HEK293 (cell line): Measurements from ENCODE around the gene ZNF175.

Source experiments
- CTCF ChIA-PET: fragments of 350-600 bp; formaldehyde crosslinking; extraction: SDS; loops from one replicate; lab custom pipeline; 2021; ENCODE audit warnings: antibody characterized with exemption; lab: Yijun Ruan, JAX
- POLR2A ChIA-PET: fragments of 300-600 bp; formaldehyde crosslinking; extraction: SDS; loops from one replicate; lab custom pipeline; 2020; ENCODE audit warnings: antibody characterized with exemption, inconsistent platforms; lab: Yijun Ruan, JAX
- H3K27ac ChIP-seq: fragments of 200-500 bp; sonication (Bioruptor generic); 2 replicates; pipeline ENCODE4 v1.5.1; 2014; ENCODE audit warnings: low read depth, low read length, control low read depth, inconsistent platforms; ENCODE audit errors: extremely low read depth
- H3K36me3 ChIP-seq, 2 experiments: fragments of 200-500 bp in 1 of 2; sonication (Bioruptor generic) in 1 of 2; 1 replicate in 1 of 2; 2 replicates in 1 of 2; pipeline ENCODE4 v1.5.1; 2014 to 2017; ENCODE audit warnings: inconsistent platforms in 2 of 2, low read length in 2 of 2; ENCODE audit not compliant: control insufficient read depth in 2 of 2, insufficient read depth in 1 of 2
- H3K4me1 ChIP-seq: fragments of 200-500 bp; sonication (Bioruptor generic); 2 replicates; pipeline ENCODE4 v1.5.1; 2014; ENCODE audit warnings: mild to moderate bottlenecking, low read length, inconsistent platforms; ENCODE audit not compliant: control insufficient read depth, insufficient read depth
- H3K4me3 ChIP-seq: 2 replicates; pipeline ENCODE4 v1.5.1; 2011; ENCODE audit warnings: low read depth, mild to moderate bottlenecking, control low read depth, low read length, moderate library complexity
- H3K9me3 ChIP-seq: fragments of 200-500 bp; sonication (Bioruptor generic); 2 replicates; pipeline ENCODE4 v1.5.1; 2014; ENCODE audit warnings: low read depth, low read length, inconsistent platforms; ENCODE audit not compliant: control insufficient read depth, insufficient read depth
- HOXD13 ChIP-seq: sonication (generic); formaldehyde crosslinking; IDR thresholded peaks from 2 replicates; pipeline ENCODE4 v1.8.0; 2022; ENCODE audit warnings: missing genetic modification reagents, borderline replicate concordance
- OSR2 ChIP-seq: fragments of 450-650 bp; formaldehyde crosslinking; IDR thresholded peaks from 2 replicates; pipeline ENCODE4 v1.5.1; 2016; ENCODE audit warnings: missing biosample characterization, missing genetic modification characterization
- OVOL3 ChIP-seq: fragments of 450-650 bp; formaldehyde crosslinking; IDR thresholded peaks from 2 replicates; pipeline ENCODE4 v1.5.1; 2016; ENCODE audit warnings: missing biosample characterization, missing genetic modification characterization
- ZNF114 ChIP-seq: fragments of 450-650 bp; formaldehyde crosslinking; IDR thresholded peaks from 2 replicates; pipeline ENCODE4 v1.5.0; 2017; ENCODE audit warnings: missing biosample characterization, missing genetic modification characterization
- ZNF211 ChIP-seq: fragments of 450-650 bp; formaldehyde crosslinking; IDR thresholded peaks from 2 replicates; pipeline ENCODE4 v1.5.1; 2016; ENCODE audit warnings: low read depth, missing biosample characterization, missing genetic modification characterization
- ZNF292 ChIP-seq: fragments of 450-650 bp; formaldehyde crosslinking; IDR thresholded peaks from 2 replicates; pipeline ENCODE4 v1.5.1; 2016; ENCODE audit warnings: low read depth, missing biosample characterization, missing genetic modification characterization, borderline replicate concordance
- ZNF302 ChIP-seq: fragments of 450-650 bp; formaldehyde crosslinking; IDR thresholded peaks from 2 replicates; pipeline ENCODE4 v1.5.1; 2016; ENCODE audit warnings: missing biosample characterization, missing genetic modification characterization, low read depth
- ZNF335 ChIP-seq: fragments of 450-650 bp; formaldehyde crosslinking; conservative IDR thresholded peaks from 2 replicates; pipeline ENCODE4 v1.5.1; 2016; ENCODE audit warnings: missing biosample characterization, missing genetic modification characterization
- ZNF544 ChIP-seq: fragments of 450-650 bp; formaldehyde crosslinking; IDR thresholded peaks from 2 replicates; pipeline ENCODE4 v1.5.0; 2017; ENCODE audit warnings: missing biosample characterization, missing genetic modification characterization
- ZNF610 ChIP-seq: fragments of 450-650 bp; formaldehyde crosslinking; IDR thresholded peaks from 2 replicates; pipeline ENCODE4 v1.5.1; 2016; ENCODE audit warnings: missing biosample characterization, missing genetic modification characterization, borderline replicate concordance
- ZNF621 ChIP-seq: fragments of 450-650 bp; formaldehyde crosslinking; IDR thresholded peaks from 2 replicates; pipeline ENCODE4 v1.5.1; 2017; ENCODE audit warnings: missing biosample characterization, missing genetic modification characterization
- ZNF624 ChIP-seq: fragments of 450-650 bp; formaldehyde crosslinking; IDR thresholded peaks from 2 replicates; pipeline ENCODE4 v1.5.1; 2017; ENCODE audit warnings: missing biosample characterization, missing genetic modification characterization
- ZNF768 ChIP-seq: fragments of 450-650 bp; formaldehyde crosslinking; IDR thresholded peaks from 2 replicates; pipeline ENCODE4 v1.5.1; 2018; ENCODE audit warnings: missing biosample characterization, mild to moderate bottlenecking, missing genetic modification characterization
- ZNF791 ChIP-seq: fragments of 450-650 bp; formaldehyde crosslinking; IDR thresholded peaks from 2 replicates; pipeline ENCODE4 v1.5.1; 2016; ENCODE audit warnings: missing biosample characterization, missing genetic modification characterization
- TF ChIP-seq, protein P1 (sequence below): fragments of 450-650 bp; formaldehyde crosslinking; IDR thresholded peaks from 2 replicates; pipeline ENCODE4 v1.5.1; 2016; ENCODE audit warnings: missing biosample characterization, missing genetic modification characterization
- TF ChIP-seq, protein P2 (sequence below): sonication (generic); formaldehyde crosslinking; IDR thresholded peaks from 2 replicates; pipeline ENCODE4 v1.8.1; 2022; ENCODE audit warnings: mild to moderate bottlenecking, moderate library complexity, missing genetic modification reagents
- TF ChIP-seq, protein P3 (sequence below): fragments of 450-650 bp; formaldehyde crosslinking; IDR thresholded peaks from 2 replicates; pipeline ENCODE4 v1.5.1; 2016; ENCODE audit warnings: missing biosample characterization, missing genetic modification characterization
- TF ChIP-seq, protein P4 (sequence below): fragments of 450-650 bp; formaldehyde crosslinking; IDR thresholded peaks from 2 replicates; pipeline ENCODE4 v1.5.1; 2016; ENCODE audit warnings: missing biosample characterization, missing genetic modification characterization
- TF ChIP-seq, protein P5 (sequence below): fragments of 450-650 bp; formaldehyde crosslinking; IDR thresholded peaks from 2 replicates; pipeline ENCODE4 v1.5.1; 2016; ENCODE audit warnings: missing biosample characterization, missing genetic modification characterization
- TF ChIP-seq, protein P6 (sequence below): fragments of 450-650 bp; formaldehyde crosslinking; IDR thresholded peaks from 2 replicates; pipeline ENCODE4 v1.5.1; 2016; ENCODE audit warnings: missing biosample characterization, missing genetic modification characterization

The ZNF175 gene

DNA sequence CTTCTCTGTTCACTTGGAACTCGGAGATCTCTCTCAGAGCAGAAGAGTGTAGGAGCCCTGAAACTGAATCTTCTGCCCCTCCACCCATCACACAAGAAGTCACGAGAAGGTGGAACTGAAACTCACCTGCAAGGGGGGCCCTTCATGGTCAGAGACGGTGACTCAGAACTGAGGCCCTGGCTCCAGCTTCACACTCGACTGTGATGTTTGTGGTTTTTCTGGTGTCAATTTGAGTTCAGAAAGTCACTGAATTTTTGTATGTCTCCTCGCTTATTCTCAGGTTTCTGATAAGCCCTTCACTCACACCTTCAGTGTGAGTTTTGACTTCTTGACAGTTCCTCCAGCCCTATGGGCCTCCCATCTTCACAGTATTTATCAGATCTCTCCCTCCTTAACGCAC is 36.0 kb downstream of the ZNF175 start (continued):
- no peak for TF ChIP-seq ZNF791 (tag by site-specific recombination)
- TF ChIP-seq ZNF114 (tag by site-specific recombination): no peak
- no peak for TF ChIP-seq ZNF621
- TF ChIP-seq, protein P1, sequence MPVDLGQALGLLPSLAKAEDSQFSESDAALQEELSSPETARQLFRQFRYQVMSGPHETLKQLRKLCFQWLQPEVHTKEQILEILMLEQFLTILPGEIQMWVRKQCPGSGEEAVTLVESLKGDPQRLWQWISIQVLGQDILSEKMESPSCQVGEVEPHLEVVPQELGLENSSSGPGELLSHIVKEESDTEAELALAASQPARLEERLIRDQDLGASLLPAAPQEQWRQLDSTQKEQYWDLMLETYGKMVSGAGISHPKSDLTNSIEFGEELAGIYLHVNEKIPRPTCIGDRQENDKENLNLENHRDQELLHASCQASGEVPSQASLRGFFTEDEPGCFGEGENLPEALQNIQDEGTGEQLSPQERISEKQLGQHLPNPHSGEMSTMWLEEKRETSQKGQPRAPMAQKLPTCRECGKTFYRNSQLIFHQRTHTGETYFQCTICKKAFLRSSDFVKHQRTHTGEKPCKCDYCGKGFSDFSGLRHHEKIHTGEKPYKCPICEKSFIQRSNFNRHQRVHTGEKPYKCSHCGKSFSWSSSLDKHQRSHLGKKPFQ (tag by site-specific recombination): no peak
- TF ChIP-seq ZNF768 (tag by site-specific recombination): no peak
- TF ChIP-seq, all 188 proteins: peak for 0

DNA sequence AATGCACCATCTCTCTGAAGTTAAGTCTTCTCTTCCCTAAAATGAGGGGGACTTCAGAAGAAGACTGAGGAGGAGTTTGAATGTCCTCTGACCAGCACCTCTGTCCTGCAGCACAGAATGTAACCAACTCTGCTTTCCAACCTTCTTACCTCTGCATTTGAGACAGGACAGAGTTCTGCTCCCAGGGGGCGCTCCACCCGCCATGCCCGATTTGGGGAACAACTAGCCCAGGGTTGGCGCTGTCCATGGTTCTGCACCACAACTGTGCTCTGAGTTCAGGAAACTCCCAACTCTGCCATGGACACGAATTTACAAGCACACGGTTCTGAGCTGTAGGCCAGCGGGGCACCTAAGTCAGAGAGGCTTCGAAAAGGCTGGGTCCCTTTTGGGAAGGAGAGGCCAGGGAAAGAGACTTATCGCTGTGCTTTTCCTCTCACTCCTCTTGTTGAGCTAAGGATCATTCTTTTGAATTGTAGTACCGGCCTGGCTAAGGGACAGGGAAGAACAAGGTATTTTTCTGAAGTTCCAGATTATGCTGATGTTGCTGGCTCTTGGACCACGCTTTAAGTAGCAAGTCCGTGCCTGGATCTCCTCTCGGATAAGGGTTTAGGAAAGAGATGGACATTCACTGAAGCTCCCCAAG is 37.0 kb downstream of the ZNF175 start:
- TF ChIP-seq, protein P2, sequence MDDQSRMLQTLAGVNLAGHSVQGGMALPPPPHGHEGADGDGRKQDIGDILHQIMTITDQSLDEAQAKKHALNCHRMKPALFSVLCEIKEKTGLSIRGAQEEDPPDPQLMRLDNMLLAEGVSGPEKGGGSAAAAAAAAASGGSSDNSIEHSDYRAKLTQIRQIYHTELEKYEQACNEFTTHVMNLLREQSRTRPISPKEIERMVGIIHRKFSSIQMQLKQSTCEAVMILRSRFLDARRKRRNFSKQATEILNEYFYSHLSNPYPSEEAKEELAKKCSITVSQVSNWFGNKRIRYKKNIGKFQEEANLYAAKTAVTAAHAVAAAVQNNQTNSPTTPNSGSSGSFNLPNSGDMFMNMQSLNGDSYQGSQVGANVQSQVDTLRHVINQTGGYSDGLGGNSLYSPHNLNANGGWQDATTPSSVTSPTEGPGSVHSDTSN (CRISPR knock-in tag): peak; percentile 85
- TF ChIP-seq, protein P3, sequence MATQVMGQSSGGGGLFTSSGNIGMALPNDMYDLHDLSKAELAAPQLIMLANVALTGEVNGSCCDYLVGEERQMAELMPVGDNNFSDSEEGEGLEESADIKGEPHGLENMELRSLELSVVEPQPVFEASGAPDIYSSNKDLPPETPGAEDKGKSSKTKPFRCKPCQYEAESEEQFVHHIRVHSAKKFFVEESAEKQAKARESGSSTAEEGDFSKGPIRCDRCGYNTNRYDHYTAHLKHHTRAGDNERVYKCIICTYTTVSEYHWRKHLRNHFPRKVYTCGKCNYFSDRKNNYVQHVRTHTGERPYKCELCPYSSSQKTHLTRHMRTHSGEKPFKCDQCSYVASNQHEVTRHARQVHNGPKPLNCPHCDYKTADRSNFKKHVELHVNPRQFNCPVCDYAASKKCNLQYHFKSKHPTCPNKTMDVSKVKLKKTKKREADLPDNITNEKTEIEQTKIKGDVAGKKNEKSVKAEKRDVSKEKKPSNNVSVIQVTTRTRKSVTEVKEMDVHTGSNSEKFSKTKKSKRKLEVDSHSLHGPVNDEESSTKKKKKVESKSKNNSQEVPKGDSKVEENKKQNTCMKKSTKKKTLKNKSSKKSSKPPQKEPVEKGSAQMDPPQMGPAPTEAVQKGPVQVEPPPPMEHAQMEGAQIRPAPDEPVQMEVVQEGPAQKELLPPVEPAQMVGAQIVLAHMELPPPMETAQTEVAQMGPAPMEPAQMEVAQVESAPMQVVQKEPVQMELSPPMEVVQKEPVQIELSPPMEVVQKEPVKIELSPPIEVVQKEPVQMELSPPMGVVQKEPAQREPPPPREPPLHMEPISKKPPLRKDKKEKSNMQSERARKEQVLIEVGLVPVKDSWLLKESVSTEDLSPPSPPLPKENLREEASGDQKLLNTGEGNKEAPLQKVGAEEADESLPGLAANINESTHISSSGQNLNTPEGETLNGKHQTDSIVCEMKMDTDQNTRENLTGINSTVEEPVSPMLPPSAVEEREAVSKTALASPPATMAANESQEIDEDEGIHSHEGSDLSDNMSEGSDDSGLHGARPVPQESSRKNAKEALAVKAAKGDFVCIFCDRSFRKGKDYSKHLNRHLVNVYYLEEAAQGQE: peak; percentile 99
- TF ChIP-seq ZNF292 (tag by site-specific recombination) (no peak), ZNF610 (tag by site-specific recombination) (no peak), OSR2 (no peak), ZNF302 (tag by site-specific recombination) (no peak), HOXD13 (peak; percentile 73; the same call in 1 of the 2 replicates)
- TF ChIP-seq, protein P4, sequence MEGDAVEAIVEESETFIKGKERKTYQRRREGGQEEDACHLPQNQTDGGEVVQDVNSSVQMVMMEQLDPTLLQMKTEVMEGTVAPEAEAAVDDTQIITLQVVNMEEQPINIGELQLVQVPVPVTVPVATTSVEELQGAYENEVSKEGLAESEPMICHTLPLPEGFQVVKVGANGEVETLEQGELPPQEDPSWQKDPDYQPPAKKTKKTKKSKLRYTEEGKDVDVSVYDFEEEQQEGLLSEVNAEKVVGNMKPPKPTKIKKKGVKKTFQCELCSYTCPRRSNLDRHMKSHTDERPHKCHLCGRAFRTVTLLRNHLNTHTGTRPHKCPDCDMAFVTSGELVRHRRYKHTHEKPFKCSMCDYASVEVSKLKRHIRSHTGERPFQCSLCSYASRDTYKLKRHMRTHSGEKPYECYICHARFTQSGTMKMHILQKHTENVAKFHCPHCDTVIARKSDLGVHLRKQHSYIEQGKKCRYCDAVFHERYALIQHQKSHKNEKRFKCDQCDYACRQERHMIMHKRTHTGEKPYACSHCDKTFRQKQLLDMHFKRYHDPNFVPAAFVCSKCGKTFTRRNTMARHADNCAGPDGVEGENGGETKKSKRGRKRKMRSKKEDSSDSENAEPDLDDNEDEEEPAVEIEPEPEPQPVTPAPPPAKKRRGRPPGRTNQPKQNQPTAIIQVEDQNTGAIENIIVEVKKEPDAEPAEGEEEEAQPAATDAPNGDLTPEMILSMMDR (tag by site-specific recombination): peak; percentile 57
- Histone ChIP-seq H3K4me3 (no peak overlapping the region), H3K27ac (no peak overlapping the region), H3K9me3 (no peaks in the 10 kb centered on the region), H3K4me1 (no peaks in the 10 kb centered on the region), H3K36me3 (no peaks in the 10 kb centered on the region)
- ChIA-PET POLR2A (interaction anchor here (0.9 kb wide), 1 partner anchor 37 kb away, joined by 8 read pairs; the partner anchor contains the start of gene ZNF175), CTCF (interaction anchor here (0.6 to 4.0 kb wide), 25 partner anchors 8 to 272 kb away, joined by 3 to 25 read pairs (median 4); no protein-coding TSS in a partner anchor)

DNA sequence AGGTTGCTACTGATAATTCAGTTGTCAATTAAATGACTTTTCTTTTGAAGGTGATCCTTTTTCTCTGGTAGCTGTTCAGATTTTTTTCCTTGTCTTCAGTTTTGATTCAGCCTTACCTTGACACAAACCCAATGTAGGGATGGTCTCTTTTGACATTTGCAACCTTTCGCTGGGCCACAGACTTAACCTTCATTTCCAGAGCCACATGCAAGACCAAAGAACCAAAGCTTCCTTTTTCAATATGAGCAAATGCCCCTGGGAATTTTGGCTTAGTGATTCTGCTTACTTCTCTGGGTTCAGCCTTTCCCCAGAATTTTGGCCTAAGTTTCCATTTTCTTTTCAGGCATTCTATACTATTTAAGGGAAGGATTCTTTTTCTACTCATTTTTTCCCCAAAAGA is 39.5 kb downstream of the ZNF175 start:
- H3K36me3 ChIP-seq: no peaks in the 10 kb centered on the region
- H3K27ac ChIP-seq: no peak overlapping the region
- POLR2A ChIA-PET: no interaction called here
- CTCF ChIA-PET: interaction anchor here (1.0 to 1.3 kb wide), 2 partner anchors 47 to 137 kb away, joined by 3 to 6 read pairs; no protein-coding TSS in a partner anchor
- H3K4me3 ChIP-seq: no peak overlapping the region
- H3K4me1 ChIP-seq: no peaks in the 10 kb centered on the region
- no peaks in the 10 kb centered on the region for H3K9me3 ChIP-seq
- TF ChIP-seq, protein P5, sequence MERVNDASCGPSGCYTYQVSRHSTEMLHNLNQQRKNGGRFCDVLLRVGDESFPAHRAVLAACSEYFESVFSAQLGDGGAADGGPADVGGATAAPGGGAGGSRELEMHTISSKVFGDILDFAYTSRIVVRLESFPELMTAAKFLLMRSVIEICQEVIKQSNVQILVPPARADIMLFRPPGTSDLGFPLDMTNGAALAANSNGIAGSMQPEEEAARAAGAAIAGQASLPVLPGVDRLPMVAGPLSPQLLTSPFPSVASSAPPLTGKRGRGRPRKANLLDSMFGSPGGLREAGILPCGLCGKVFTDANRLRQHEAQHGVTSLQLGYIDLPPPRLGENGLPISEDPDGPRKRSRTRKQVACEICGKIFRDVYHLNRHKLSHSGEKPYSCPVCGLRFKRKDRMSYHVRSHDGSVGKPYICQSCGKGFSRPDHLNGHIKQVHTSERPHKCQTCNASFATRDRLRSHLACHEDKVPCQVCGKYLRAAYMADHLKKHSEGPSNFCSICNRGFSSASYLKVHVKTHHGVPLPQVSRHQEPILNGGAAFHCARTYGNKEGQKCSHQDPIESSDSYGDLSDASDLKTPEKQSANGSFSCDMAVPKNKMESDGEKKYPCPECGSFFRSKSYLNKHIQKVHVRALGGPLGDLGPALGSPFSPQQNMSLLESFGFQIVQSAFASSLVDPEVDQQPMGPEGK (tag by site-specific recombination): no peak
- no peak for TF ChIP-seq ZNF335 (tag by site-specific recombination)
- TF ChIP-seq, protein P6, sequence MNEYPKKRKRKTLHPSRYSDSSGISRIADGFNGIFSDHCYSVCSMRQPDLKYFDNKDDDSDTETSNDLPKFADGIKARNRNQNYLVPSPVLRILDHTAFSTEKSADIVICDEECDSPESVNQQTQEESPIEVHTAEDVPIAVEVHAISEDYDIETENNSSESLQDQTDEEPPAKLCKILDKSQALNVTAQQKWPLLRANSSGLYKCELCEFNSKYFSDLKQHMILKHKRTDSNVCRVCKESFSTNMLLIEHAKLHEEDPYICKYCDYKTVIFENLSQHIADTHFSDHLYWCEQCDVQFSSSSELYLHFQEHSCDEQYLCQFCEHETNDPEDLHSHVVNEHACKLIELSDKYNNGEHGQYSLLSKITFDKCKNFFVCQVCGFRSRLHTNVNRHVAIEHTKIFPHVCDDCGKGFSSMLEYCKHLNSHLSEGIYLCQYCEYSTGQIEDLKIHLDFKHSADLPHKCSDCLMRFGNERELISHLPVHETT (tag by site-specific recombination): no peak
- no peak for TF ChIP-seq ZNF624 (tag by site-specific recombination)
- TF ChIP-seq ZNF211 (tag by site-specific recombination): no peak
- no peak for TF ChIP-seq ZNF544 (tag by site-specific recombination)
- TF ChIP-seq OVOL3 (tag by site-specific recombination): no peak
